ENCODE measurements around the gene TRIM71. TPM values are rescaled to one million over a fixed set of nuclear protein-coding genes. Genes with fewer than 3 reads are reported as not detected.
"Not testable (repeated sequence)": the region's sequence is repeated elsewhere in the genome, so short reads cannot be mapped to it uniquely, and the experiment has no call there.

TRIM71 gene
- not detected for total RNA-seq

GRCh38 chr3:32817558-32818228, at the start of gene TRIM71:
Gene TRIM71 (plus strand): TSS chr3:32817997. CDS start chr3:32818081, 84 bp downstream.
- TF ChIP-seq CTCF (IDR thresholded peaks at IDR 0.05), result no peak

GRCh38 chr3:32778389-32778788, 39.4 kb upstream of the TRIM71 start:
- Histone ChIP-seq H3K9me3 (no peaks in the 10 kb centered on the region), H3K27ac (no peak overlapping the region), H3K4me3 (no peak overlapping the region), H3K27me3 (replicated peaks; ENCODE audit: insufficient read depth) (no peaks in the 10 kb centered on the region), H3K4me1 (ENCODE audit: control insufficient read depth in 1 of 2, low read depth in 2 of 2) (peaks cover 3 to 6% of the 10 kb centered on the region in 2 donors), H3K36me3 (no peaks in the 10 kb centered on the region)
- ATAC-seq (ENCODE audit: insufficient number of reproducible peaks, low FRiP score, low read depth) (no peak), DNase-seq (ENCODE audit: low spot score) (no peak)
- TF ChIP-seq CTCF (IDR thresholded peaks at IDR 0.05), result no peak

More at GRCh38 chr3:32817558-32818228, at the start of gene TRIM71:
- ATAC-seq (ENCODE audit: insufficient number of reproducible peaks, low FRiP score, low read depth) (no peak), DNase-seq (ENCODE audit: low spot score) (no peak)
- H3K36me3 ChIP-seq, result no peaks in the 10 kb centered on the region
- H3K4me1 ChIP-seq (ENCODE audit: control insufficient read depth in 1 of 2, low read depth in 2 of 2), result peaks cover 8 to 34% of the 10 kb centered on the region in 2 donors
- H3K27me3 ChIP-seq (replicated peaks; ENCODE audit: insufficient read depth), result peaks cover 26% of the 10 kb centered on the region
- no peaks in the 10 kb centered on the region for H3K9me3 ChIP-seq
- H3K4me3 ChIP-seq, result peak within 1 kb of the TSS; percentile 67
- H3K27ac ChIP-seq, result no peak within 1 kb of the TSS

GRCh38 chr3:32780071-32780734, 37.6 kb upstream of the TRIM71 start:
- no peaks in the 10 kb centered on the region for H3K9me3 ChIP-seq
- peak overlapping the region; percentile 88 for H3K4me3 ChIP-seq
- no peak for ATAC-seq (ENCODE audit: insufficient number of reproducible peaks, low FRiP score, low read depth)
- no peak overlapping the region for H3K27ac ChIP-seq
- H3K4me1 ChIP-seq (ENCODE audit: control insufficient read depth in 1 of 2, low read depth in 2 of 2), result peaks cover 3 to 6% of the 10 kb centered on the region in 2 donors
- no peak for DNase-seq (ENCODE audit: low spot score)
- TF ChIP-seq CTCF (IDR thresholded peaks at IDR 0.05), result no peak
- H3K27me3 ChIP-seq (replicated peaks; ENCODE audit: insufficient read depth), result no peaks in the 10 kb centered on the region
- no peaks in the 10 kb centered on the region for H3K36me3 ChIP-seq

GRCh38 chr3:32780735-32781210, 37.0 kb upstream of the TRIM71 start:
- TF ChIP-seq CTCF (IDR thresholded peaks at IDR 0.05), result no peak
- ATAC-seq (ENCODE audit: insufficient number of reproducible peaks, low FRiP score, low read depth) (no peak), DNase-seq (ENCODE audit: low spot score) (no peak)
- no peak overlapping the region for H3K27ac ChIP-seq
- no peaks in the 10 kb centered on the region for H3K27me3 ChIP-seq (replicated peaks; ENCODE audit: insufficient read depth)
- H3K4me3 ChIP-seq, result peak overlapping the region; percentile 88
- H3K36me3 ChIP-seq, result no peaks in the 10 kb centered on the region
- H3K9me3 ChIP-seq, result no peaks in the 10 kb centered on the region
- peaks cover 3 to 6% of the 10 kb centered on the region in 2 donors for H3K4me1 ChIP-seq (ENCODE audit: control insufficient read depth in 1 of 2, low read depth in 2 of 2)

GRCh38 chr3:32781211-32781968, 36.4 kb upstream of the TRIM71 start:
- DNase-seq (ENCODE audit: low spot score) (no peak), ATAC-seq (ENCODE audit: insufficient number of reproducible peaks, low FRiP score, low read depth) (peak; percentile 48)
- H3K36me3 ChIP-seq, result no peaks in the 10 kb centered on the region
- H3K9me3 ChIP-seq, result no peaks in the 10 kb centered on the region
- no peaks in the 10 kb centered on the region for H3K27me3 ChIP-seq (replicated peaks; ENCODE audit: insufficient read depth)
- H3K27ac ChIP-seq, result no peak overlapping the region
- peak; percentile 63 for TF ChIP-seq CTCF (IDR thresholded peaks at IDR 0.05)
- peaks cover 3 to 6% of the 10 kb centered on the region in 2 donors for H3K4me1 ChIP-seq (ENCODE audit: control insufficient read depth in 1 of 2, low read depth in 2 of 2)
- H3K4me3 ChIP-seq, result peak overlapping the region; percentile 88

GRCh38 chr3:32781969-32782270, 35.9 kb upstream of the TRIM71 start:
- not testable (repeated sequence) for DNase-seq (ENCODE audit: low spot score); H3K27ac ChIP-seq; H3K4me1 ChIP-seq (ENCODE audit: control insufficient read depth in 1 of 2, low read depth in 2 of 2); H3K4me3 ChIP-seq; ATAC-seq (ENCODE audit: insufficient number of reproducible peaks, low FRiP score, low read depth); H3K36me3 ChIP-seq; H3K27me3 ChIP-seq (replicated peaks; ENCODE audit: insufficient read depth); H3K9me3 ChIP-seq
